GM21526 (cell line): Measurements from ENCODE around the gene IRAK4.
A peak's percentile ranks its signal among the peaks of the same experiment; 100 is the strongest.
"Not testable (repeated sequence)": the region's sequence is repeated elsewhere in the genome, so short reads cannot be mapped to it uniquely, and the experiment has no call there.

Experiments used
- ATAC-seq: cut with Tn5 transposase; IDR thresholded peaks from one replicate; pipeline ENCODE4 v1.9.1; 2021; ENCODE audit warnings: moderate library complexity; ENCODE audit not compliant: unreplicated experiment, low FRiP score

The IRAK4 gene

DNA sequence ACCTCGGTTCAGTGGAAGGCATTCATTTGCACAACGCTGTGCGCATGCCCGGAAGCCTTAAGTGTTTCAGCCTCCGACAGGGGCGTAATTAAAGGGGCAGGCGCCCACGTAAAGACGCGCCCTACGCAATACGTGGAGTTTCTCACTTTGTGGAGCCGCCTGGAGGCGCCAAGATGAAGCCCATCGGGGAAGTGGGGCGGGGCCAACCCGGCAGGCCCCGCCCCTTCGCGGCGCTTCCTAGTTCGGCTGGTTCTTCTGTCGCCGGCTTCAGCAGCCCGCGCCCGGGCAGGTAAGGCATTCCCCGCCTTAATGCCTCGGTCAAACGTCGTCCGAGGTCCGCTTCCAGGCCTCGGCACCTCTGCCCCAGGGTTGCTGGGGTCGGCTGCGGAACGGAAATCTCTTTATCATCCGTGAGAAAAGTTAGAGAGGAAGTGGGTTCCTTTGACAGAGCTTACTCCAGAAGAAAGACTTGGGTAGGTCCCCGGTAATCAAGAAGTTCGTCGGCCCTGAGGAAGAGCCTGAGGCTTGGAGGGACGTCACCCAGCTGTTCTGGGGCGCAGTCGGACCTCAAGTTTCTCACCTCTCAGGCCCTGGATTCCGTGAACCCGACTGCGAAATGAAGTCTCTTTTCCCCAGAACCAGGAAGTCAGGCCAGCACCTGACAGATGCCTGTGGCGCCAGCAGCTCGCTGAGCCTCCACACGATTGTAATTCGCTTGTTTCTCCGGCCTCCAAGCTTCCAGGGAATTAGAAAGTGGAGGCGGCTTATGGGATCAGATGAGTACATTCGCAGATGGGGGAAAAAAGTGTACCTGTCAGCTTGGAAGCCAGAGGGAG, at the start of gene IRAK4, which contains the start of gene PUS7L:
Gene IRAK4 (plus strand): TSS at position 224 of the 836 bp plus-strand sequence. CDS start 9,161 bp downstream, outside the sequence.
Gene PUS7L (minus strand): TSS at position 63 of the 836 bp plus-strand sequence. CDS start 3,545 bp downstream, outside the sequence.
- ATAC-seq = peak; percentile 97

DNA sequence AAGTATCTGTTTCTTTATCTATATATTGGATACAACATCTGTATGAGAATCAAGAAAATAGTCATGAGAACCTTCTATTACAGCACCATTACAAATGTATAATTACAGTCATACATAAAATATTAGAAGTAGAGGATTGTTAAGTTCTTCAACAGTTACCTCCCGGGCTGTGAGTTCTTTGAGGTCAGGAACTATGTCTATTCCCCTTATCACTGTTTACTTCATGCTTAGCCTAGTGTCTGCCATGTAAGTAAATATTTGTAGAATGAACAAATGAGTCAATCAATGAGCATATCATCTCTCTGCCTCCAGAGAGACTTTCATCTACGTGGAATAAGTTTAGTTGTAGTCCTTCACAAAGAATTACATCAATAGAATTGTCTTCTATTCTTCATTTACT, 47.4 kb upstream of the IRAK4 start:
- ATAC-seq = no peak

DNA sequence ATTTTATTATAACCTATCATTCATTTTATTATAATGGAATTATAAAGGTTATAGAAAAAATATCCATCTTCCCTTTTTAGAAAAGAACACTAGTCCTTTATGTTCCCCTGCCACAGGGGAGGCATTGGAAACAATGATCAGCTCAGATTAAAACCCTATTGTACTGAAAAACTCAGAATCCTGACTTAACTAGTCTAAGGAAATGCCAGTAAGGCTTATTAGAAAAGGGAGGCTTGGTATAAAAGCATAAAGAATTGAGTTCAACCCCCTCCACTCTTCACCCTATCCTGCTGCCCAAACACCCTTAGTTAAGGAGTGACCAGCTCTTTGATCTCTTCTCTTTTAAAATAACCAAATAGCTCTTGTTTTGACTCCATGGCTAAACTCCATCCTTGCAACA, 36.1 kb upstream of the IRAK4 start:
- ATAC-seq = no peak

DNA sequence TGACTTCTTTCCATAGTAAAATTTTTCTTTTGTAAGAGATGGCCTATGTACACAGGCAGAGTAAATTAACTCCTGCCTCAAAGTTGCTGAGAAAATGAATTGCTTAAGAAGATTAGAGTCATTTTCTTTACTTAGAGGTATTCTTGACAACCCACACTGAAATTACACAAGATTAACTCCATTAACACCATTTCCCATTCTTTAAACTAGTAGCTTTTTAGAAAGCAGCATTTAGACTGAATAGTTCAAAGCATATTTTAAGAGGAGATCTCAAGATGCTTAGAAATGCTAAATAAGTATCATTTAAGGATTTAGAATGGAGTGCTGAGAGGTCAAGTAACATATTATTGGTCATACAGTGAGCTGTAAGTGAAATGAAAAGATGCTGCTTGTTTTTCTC, 35.6 kb upstream of the IRAK4 start:
- ATAC-seq = no peak

DNA sequence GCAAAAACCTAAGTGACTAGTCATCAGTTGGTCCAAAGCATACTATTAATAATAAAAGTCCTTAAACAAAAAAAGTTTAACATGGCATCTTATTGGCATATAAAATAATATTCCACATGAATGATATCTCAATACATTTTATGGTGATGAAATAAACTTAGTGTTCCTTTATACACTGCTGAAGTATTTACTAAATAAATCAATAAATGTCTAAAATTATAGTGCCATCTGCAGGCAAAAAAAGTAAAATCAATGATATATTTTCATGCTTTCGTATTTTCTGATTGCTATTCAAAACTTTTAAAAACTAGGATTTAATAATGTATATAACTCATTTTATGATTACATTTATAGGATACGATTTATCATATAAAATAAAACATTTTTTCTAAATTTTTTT, 30.6 kb upstream of the IRAK4 start:
- no peak for ATAC-seq

DNA sequence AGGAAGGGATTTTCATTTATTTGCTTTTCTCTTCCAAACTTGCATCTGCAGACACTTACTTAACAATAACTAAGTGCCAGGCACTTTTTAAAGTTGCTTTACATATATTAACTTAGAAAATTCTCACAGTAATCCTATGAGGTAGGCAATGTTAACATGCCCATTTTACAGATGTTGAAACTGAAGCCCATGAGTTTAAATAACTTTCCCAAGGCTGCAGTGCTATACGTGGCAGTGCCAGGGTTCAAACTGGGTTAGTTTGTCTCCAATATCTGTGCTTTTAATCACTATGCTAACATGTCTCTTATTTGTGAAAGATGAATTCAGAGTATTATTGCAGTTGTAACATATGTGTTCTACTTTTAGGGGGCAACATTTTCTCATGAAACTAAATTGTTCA, 30.1 kb upstream of the IRAK4 start:
- ATAC-seq = no peak

DNA sequence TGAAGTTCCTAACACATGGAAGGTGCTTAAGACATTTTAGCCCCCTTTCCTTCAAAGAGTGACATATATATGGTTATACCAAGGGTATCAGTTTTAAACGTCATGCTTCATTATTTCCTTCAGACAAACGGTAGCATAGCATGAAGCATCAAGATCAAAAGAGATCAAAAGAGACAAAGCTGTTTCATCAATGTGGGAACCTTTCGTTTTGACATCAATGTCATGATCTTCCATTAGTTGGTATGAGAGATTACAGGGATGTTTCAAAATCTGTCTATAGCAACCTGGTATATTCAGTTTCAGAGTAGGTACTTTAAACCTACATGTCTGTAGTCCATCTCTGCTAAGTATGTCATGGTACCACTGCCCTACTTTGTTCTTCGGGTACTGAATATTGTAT, 28.5 kb upstream of the IRAK4 start:
- ATAC-seq = no peak

DNA sequence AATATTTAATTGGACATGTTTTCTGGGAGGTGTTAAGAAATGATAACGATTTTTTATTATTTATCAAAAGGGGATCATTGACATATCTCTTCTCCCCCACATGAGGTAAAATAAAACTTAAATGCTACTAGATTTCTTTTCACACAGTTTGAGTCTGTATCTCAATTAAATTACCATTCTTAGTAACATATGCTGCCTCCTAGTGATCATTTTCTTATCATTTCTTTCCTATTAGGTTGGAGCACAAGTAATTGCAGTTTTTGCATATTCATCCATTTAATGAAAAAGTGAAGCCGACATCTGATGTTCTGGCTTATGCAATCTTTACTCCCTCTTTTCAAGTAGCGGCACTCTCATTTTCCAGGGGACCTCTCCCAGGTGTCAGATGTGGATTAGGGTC, 25.1 kb upstream of the IRAK4 start:
- no peak for ATAC-seq

DNA sequence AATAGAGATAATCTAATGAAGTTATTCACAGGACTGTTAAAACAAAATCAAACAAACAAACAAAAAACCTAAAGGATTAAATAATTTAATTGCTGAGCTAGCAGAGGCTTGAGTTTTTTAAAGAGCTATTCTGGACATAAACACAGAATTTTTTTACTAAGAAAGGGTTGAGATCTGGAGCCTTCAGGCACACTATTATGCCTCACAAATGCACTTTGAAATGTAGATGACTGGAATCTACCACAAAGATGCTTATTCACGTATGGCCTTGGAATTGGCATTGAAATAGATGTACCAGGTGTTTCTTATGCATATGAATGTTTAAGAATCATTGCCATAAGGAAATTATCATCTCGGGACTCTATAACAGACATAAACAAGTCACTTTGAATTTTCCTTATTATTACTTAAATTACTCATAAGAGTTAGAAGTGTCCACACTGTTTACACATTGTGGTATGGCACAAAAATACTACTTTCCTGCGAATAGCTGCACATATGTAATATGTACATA, 21.8 kb upstream of the IRAK4 start:
- ATAC-seq = no peak

DNA sequence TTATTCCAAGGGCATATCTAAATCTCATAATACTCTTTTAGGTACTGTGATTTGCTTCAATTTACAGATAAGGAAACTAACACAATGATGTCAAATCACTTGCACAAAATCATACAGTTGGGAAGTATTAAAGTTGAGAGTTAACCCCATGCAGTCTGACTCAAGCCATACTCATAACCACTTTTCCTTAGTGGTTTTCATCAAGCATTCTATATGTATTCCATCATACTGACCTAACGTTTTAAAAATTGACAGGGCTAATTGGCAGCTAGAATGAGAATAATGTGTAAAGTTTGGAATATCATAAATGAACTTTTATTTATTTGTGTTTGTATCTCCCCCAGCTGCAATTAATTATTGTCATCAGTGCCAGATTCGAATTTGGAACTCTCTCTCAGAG, 21.1 kb upstream of the IRAK4 start:
- ATAC-seq = no peak

DNA sequence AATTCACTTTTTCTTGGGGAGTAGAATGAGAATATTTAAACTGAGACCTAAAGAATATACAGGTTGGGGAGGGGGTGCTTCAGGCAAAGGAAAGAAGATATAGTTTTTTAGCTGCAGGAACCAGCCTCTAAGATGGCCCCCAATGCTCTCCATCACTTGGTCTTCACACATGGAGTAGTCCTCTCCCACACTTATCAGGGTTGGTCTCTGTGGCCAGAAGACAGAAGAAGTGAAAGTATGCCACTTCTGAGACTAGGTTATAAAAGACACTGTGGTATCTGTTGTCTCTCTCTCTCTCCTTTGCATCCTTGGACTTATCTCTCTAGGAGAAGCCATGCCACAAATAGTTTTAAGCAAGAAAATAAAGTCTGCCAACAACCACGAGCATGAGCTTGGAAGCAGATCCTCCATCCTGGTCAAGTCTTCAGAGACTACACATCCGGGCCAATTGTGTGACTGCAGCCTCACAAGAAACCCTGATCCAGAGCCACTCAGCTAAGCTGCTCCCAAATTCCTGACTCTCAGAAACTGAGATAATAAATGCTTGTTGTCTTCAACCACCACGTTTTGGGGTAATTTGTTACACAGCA, 18.1 kb upstream of the IRAK4 start:
- ATAC-seq = no peak

DNA sequence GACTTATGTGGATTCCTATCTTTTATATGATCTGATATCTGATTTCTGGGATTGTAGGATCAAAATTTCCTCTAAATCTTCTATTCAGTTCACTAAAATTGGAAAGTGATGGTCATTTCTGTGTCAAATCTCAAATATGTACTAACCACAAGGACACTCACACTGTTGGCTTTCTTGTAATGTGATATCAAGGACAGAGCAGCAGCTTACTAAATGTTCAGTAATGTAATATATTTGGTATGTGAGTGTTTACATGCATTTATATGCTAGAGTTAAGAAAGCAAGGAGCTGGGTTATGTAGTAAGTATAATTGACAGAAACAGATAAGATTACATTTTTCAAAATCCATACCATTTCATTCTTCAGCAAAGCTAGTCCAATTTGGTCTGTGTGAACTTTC, 16.6 kb upstream of the IRAK4 start:
- no peak for ATAC-seq

DNA sequence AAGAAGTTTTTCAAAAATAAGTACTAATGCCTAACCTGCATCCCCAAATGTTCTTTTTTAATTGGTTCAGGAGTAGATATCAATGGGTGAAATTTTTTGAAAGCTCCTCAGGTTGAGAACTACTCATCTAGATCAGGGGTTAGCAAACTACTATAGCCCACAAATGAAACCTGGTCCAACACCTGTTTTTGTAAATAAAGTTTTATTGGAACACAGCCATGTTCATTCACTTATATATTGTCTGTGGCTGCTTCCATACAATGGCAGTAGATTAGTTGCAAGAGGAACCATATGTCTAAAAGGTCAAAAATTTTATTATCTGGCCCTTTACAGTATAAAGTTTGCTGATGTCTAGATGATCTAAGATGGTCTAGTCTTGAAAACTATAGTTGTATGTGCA, 13.9 kb upstream of the IRAK4 start:
- ATAC-seq = no peak

DNA sequence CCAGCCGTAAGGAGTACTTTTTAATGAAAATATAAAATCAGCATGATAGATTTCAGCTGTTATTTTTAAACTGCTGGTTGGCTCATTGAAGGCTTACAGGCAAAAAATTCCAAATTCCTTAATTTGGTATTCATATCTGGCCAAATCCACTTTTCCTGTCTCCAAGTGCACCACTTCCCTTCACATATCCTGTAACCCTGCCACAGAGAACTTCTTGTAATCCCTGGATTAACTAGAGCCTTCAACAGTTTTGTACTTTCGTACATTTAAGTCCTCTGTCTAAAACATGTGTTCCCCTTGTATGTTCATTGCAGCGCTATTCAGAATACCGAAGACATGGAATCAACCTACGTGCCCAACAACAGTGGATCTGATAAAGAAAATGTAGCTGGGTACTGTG, 9.7 kb upstream of the IRAK4 start:
- no peak for ATAC-seq

DNA sequence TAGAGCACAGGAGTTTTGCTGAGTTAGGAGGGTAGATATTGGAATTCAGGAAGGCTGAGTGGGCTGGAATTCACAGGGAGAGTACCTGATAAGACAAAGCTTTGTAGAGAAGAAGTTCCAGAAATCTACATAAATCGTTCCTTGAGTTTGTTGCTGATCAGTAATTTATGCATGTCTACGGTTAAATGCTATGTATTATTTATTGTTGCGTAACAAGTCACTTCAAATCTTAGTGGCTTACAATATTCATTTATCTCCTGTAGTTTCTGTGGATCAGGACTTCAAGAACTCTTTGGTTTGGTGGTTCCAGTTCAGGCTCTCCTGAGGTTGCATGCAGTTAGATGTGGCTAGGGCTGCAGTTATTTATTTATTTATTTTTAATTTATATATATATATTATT, 7.9 kb upstream of the IRAK4 start:
- ATAC-seq = no peak

DNA sequence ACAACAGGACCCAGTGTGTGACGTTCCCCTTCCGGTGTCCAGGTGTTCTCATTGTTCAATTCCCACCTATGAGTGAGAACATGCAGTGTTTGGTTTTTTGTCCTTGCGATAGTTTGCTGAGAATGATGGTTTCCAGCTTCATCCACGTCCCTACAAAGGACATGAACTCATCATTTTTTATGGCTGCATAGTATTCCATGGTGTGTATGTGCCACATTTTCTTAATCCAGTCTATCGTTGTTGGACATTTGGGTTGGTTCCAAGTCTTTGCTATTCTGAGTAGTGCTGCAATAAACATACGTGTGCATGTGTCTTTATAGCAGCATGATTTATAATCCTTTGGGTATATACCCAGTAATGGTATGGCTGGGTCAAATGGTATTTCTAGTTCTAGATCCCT, 7.4 kb upstream of the IRAK4 start:
- ATAC-seq = not testable (repeated sequence)

DNA sequence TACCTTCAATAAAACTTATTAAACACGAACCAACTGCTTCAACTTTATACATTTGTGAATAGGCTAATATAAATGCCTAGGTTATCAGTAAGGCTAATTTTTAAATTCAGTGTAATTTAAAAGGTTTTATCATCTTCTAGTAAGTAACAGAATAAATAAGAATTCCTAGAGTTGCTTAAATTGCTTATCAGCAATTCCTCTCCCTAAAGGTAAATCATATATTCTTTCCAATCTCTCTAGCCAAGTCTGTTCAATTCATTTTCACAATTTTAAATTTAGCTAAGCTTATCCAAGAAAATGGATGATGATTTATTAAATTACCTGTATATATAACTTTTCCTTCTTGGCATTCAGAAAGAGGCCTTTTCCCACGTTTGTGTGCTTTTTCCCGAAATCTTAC, 4.7 kb upstream of the IRAK4 start:
- ATAC-seq = no peak

DNA sequence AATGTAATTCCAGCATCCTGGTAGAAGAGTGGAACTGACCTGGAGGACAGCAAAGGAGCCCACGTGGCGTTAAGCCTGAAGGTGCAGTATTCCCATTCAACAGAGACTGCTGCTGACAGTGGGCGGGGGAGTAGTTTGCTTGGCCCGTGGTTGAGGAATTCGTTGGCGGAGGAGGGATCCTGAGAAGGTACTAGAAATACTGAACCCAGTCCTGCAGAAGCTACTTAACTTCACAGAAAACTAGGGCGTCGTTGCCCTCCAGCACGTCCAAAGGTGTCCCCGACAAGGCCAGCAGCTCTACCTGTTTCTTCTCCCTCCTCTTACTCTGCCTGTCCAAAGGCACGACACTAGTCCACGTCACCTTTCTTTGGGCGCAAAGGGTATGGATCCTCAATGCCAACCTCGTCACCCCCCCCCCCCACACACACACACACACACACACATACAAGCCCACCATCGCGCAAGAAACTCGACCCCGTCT, 464 bp upstream of the IRAK4 start:
- peak; percentile 12 for ATAC-seq

DNA sequence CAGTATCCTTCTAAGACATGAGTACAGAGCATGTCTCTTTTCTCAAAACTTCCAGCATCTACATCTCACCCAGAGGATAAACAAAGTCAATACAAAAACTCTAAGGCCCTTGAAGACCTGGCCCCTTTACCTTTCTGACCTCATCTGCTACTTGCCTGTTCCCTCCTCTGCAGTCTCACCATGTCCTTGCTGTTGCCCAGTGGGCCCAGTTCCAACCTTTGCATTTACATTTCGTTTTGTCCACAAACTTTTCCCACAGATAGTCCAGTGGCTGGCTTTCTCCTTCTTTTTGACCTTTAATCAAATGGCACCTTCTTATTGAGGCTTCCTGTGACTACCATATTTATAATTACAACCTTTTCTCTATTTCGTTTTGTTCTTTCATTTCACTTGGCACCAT, 1.6 kb downstream of the IRAK4 start:
- ATAC-seq = no peak

DNA sequence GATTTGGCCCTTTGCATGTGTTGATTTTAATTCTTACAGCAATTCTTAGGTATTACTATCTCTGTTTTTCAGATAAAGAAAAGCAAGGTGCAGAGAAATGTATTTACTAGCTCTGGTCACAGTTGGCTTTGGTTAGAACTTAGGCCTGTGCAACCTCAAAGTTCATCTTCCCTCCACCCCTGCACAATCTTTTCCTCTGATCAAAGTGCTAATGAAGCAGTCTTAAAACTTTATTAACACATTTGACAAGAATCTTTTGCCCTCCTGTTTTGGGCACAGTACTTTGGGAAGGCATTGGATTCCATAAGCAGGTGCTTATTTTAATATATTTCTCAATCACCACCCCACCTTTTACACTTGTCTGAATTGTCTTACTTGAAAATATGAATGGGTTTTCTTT, 2.7 kb downstream of the IRAK4 start:
- no peak for ATAC-seq

DNA sequence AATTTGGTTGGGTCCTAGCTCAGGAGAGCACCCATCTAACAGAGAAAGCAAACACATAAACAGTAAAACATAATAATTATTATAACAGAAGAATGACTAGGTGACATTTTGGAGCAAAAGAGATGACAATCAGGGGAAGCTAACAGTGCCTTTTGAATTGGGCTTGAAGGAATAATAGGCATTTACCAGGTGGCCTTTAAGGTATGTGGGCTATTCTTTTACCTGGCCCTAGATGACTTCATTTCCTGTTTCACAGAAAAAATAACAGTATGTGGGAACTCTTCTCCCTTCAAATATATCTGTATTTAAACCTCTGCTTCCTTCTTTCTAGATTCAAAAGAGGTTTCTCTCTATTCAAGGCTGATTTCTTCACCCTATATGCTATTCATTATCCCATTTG, 3.8 kb downstream of the IRAK4 start:
- ATAC-seq = no peak

DNA sequence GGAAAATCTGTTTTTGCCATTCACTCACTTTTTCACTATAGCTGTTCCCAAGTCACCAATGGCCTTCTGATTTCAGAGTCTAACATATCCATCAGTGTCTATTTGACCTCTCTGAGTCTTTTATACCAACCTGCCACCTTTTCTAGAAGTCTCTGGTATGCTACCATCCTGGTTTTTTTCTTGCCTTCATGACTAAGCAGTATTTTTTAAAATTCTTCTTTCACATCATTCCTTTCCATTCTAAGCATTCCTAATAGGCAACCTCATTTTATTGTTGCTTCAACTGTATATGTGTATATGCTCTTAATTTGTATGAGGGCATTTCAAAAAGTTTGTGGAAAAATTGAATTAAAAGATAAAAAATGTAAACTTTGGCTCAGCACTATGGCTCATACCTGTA, 5.0 kb downstream of the IRAK4 start:
- no peak for ATAC-seq
